ENCODE results near the gene IQGAP3.

DNA sequence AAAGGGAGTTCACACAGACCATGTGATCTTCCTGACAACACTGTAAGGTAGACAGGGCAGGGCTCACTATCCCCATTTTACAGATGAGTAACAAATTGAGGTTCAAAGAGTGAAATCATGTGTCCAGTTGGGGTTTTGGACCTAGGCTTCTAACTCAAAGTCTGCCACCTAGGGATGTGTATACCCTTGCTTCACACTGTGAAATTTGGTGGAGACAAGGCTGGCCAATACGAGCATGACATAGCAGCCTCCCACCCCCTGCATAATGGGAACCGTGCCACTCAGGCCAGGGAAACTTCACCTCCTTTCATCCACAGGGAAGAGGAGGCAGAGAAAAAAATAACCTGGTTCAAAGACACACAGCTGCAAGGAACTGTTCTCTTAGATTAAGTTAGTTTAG lies 6.8 kb downstream of the IQGAP3 start:
- TF ChIP-seq EZH2 (IDR thresholded peaks at IDR 0.05; ENCODE audit: borderline replicate concordance, insufficient read depth, low read depth, low read length, poor library complexity, severe bottlenecking) = no peak
- TF ChIP-seq, protein P1, sequence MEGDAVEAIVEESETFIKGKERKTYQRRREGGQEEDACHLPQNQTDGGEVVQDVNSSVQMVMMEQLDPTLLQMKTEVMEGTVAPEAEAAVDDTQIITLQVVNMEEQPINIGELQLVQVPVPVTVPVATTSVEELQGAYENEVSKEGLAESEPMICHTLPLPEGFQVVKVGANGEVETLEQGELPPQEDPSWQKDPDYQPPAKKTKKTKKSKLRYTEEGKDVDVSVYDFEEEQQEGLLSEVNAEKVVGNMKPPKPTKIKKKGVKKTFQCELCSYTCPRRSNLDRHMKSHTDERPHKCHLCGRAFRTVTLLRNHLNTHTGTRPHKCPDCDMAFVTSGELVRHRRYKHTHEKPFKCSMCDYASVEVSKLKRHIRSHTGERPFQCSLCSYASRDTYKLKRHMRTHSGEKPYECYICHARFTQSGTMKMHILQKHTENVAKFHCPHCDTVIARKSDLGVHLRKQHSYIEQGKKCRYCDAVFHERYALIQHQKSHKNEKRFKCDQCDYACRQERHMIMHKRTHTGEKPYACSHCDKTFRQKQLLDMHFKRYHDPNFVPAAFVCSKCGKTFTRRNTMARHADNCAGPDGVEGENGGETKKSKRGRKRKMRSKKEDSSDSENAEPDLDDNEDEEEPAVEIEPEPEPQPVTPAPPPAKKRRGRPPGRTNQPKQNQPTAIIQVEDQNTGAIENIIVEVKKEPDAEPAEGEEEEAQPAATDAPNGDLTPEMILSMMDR (IDR thresholded peaks at IDR 0.05) = no peak
